ENCODE data around the gene LDHAL6A. TPM values are rescaled to one million over a fixed set of nuclear protein-coding genes. Genes with fewer than 3 reads are reported as not detected.

The LDHAL6A gene
- total and polyA plus RNA-seq, 4 donors: not detected

- 1% methylated on average over 8 of the region's 8 CpGs for WGBS, 2 donors
- Histone ChIP-seq H3K27ac (ENCODE audit: low read depth in 1 of 2, low read length in 2 of 2) (peak overlapping the region; percentile 45 to 87), H3K4me1 (ENCODE audit: control insufficient read depth in 1 of 2, insufficient read depth in 2 of 2, low read length in 2 of 2) (no peaks in the 10 kb centered on the region), H3K4me3 (ENCODE audit: low read length in 2 of 2) (peak overlapping the region; percentile 88 to 94), H3K36me3 (ENCODE audit: control insufficient read depth in 1 of 2, insufficient read depth in 2 of 2, low read length in 1 of 2) (no peaks in the 10 kb centered on the region), H3K27me3 (ENCODE audit: control insufficient read depth in 1 of 2, insufficient read depth in 2 of 2, low read length in 1 of 2) (no peaks in the 10 kb centered on the region), H3K9me3 (ENCODE audit: control insufficient read depth, low read length) (no peaks in the 10 kb centered on the region)
- intact Hi-C loops (cut with DNase I): loop anchor here in 1 of 2 donors (5.0 kb wide), 1 partner anchor 129 kb away; no protein-coding TSS in a partner anchor
- DNase-seq: no peak
- ATAC-seq (ENCODE audit: low FRiP score): no peak
Observed at GRCh38 chr11:18526130-18526520, 70.5 kb downstream of the LDHAL6A start.

DNA sequence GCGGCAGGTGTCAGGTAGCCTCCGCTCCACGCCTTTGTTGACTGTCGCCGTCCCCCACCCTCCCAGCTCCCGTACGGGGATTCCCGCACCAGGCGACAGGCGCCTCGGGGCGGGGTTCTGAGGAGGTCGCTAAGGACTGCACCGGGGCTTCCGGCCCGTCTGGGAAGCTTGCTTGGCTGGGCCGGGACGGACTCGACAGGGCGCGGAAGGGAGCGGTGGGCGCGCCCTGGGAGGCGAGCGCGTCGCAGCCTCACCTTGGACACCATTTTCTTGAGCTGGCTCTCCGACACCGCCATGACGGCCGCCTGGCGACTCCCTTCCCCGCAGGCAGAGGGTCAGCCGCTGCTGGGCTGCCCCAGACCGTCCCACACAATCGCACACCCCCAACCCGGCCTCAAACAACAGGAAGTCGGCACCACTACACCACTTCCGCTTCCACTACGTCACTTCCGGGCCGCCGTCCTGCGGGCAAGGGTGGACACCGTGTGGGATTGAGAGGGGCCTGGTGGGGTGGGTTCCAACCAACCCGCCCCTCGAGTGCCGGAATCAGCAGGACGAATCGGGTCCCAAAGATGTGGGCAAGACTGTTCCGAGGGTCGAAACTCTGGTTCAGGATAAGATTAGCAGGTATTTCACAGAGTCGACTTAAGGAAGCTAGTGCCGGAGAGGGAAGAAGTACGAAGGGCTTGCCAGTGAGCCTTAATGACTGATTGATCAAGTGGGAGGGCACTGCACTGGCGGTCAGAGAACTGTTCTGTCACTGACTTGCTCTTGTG, 71.1 kb downstream of the LDHAL6A start, which contains the start of gene TSG101:
Gene TSG101, minus strand, starts transcription at position 422 of the 776 bp plus-strand sequence. Its CDS starts 126 bp downstream, at position 296.
- peak; percentile 97 to 99 for DNase-seq
- intact Hi-C loops (cut with DNase I): loop anchor here in 1 of 2 donors (5.0 kb wide), 1 partner anchor 129 kb away; no protein-coding TSS in a partner anchor

GRCh38 chr11:18527512-18527911, 71.9 kb downstream of the LDHAL6A start:
- Histone ChIP-seq H3K27me3 (ENCODE audit: control insufficient read depth in 1 of 2, insufficient read depth in 2 of 2, low read length in 1 of 2) (no peaks in the 10 kb centered on the region), H3K9me3 (ENCODE audit: control insufficient read depth, low read length) (no peaks in the 10 kb centered on the region), H3K4me3 (ENCODE audit: low read length in 2 of 2) (peak overlapping the region; percentile 86 to 94), H3K27ac (ENCODE audit: low read depth in 1 of 2, low read length in 2 of 2) (peak overlapping the region; percentile 45 to 73), H3K4me1 (ENCODE audit: control insufficient read depth in 1 of 2, insufficient read depth in 2 of 2, low read length in 2 of 2) (no peaks in the 10 kb centered on the region), H3K36me3 (ENCODE audit: control insufficient read depth in 1 of 2, insufficient read depth in 2 of 2, low read length in 1 of 2) (no peaks in the 10 kb centered on the region)
- ATAC-seq (ENCODE audit: low FRiP score): no peak
- 38 to 40% methylated on average over 5 of the region's 5 CpGs for WGBS, 2 donors
- intact Hi-C loops (cut with DNase I): loop anchor here in 1 of 2 donors (5.0 kb wide), 1 partner anchor 130 kb away; no protein-coding TSS in a partner anchor
- DNase-seq: no peak

More for the DNA sequence above, 71.1 kb downstream of the LDHAL6A start, which contains the start of gene TSG101:
- Histone ChIP-seq H3K4me3 (ENCODE audit: low read length in 2 of 2) (peak within 1 kb of the TSS; percentile 88 to 94), H3K36me3 (ENCODE audit: control insufficient read depth in 1 of 2, insufficient read depth in 2 of 2, low read length in 1 of 2) (no peaks in the 10 kb centered on the region), H3K27me3 (ENCODE audit: control insufficient read depth in 1 of 2, insufficient read depth in 2 of 2, low read length in 1 of 2) (no peaks in the 10 kb centered on the region), H3K4me1 (ENCODE audit: control insufficient read depth in 1 of 2, insufficient read depth in 2 of 2, low read length in 2 of 2) (no peaks in the 10 kb centered on the region), H3K27ac (ENCODE audit: low read depth in 1 of 2, low read length in 2 of 2) (peak within 1 kb of the TSS; percentile 45 to 87), H3K9me3 (ENCODE audit: control insufficient read depth, low read length) (no peaks in the 10 kb centered on the region)
- peak; percentile 99 for ATAC-seq (ENCODE audit: low FRiP score)
- 0% methylated on average over 54 to 57 of the region's 57 CpGs for WGBS, 2 donors

Other genes with a start within 250 kb of the LDHAL6A start
- under 1 TPM in 1 of 2 donors, not detected in 1; 0.84 TPM for gene SAA4, start 219.1 kb upstream of the LDHAL6A start, total RNA-seq
- gene SAA4, start 219.1 kb upstream of the LDHAL6A start, polyA plus RNA-seq: 1 to 10 TPM in 1 of 2 donors, not detected in 1; 2.1 TPM
- gene SAA2, start 207.2 kb upstream of the LDHAL6A start, total RNA-seq: 10 to 100 TPM; 21.8 to 26.3 TPM
- 1 to 10 TPM in 1 of 2 donors, not detected in 1; 1.3 TPM for gene SAA2, start 207.2 kb upstream of the LDHAL6A start, polyA plus RNA-seq
- gene SAA1, start 189.6 kb upstream of the LDHAL6A start, total RNA-seq: 100 to 1,000 TPM in 1 of 2 donors, 10 to 100 TPM in 1; 69.0 to 161 TPM
- 10 to 100 TPM in 1 of 2 donors, 1 to 10 TPM in 1; 6.5 to 12.3 TPM for gene SAA1, start 189.6 kb upstream of the LDHAL6A start, polyA plus RNA-seq
- gene HPS5, start 133.7 kb upstream of the LDHAL6A start, total RNA-seq: 10 to 100 TPM; 22.6 to 25.5 TPM
- 10 to 100 TPM; 12.2 to 22.5 TPM for gene HPS5, start 133.7 kb upstream of the LDHAL6A start, polyA plus RNA-seq
- 10 to 100 TPM; 39.3 to 53.3 TPM for gene GTF2H1, start 133.3 kb upstream of the LDHAL6A start, total RNA-seq
- 10 to 100 TPM; 35.6 to 38.2 TPM for gene GTF2H1, start 133.3 kb upstream of the LDHAL6A start, polyA plus RNA-seq
- gene LDHA, start 61.3 kb upstream of the LDHAL6A start, total RNA-seq: 100 to 1,000 TPM; 590 to 591 TPM
- 100 to 1,000 TPM; 539 to 584 TPM for gene LDHA, start 61.3 kb upstream of the LDHAL6A start, polyA plus RNA-seq
- gene LDHC, start 43.5 kb upstream of the LDHAL6A start, total RNA-seq: under 1 TPM in 1 of 2 donors, not detected in 1; 0.60 TPM
- under 1 TPM in 1 of 2 donors, not detected in 1; 0.56 TPM for gene LDHC, start 43.5 kb upstream of the LDHAL6A start, polyA plus RNA-seq
- gene TSG101, start 71.1 kb downstream of the LDHAL6A start, total RNA-seq: 10 to 100 TPM; 37.2 to 40.3 TPM
- gene TSG101, start 71.1 kb downstream of the LDHAL6A start, polyA plus RNA-seq: 10 to 100 TPM; 46.0 to 53.2 TPM
- 10 to 100 TPM; 22.4 to 25.2 TPM for gene UEVLD, start 132.9 kb downstream of the LDHAL6A start, total RNA-seq
- 10 to 100 TPM; 11.4 to 18.7 TPM for gene UEVLD, start 132.9 kb downstream of the LDHAL6A start, polyA plus RNA-seq
- 1 to 10 TPM; 1.8 to 6.6 TPM for gene MISFA, start 143.9 kb downstream of the LDHAL6A start, total RNA-seq
- gene MISFA, start 143.9 kb downstream of the LDHAL6A start, polyA plus RNA-seq: under 1 TPM in 1 of 2 donors, not detected in 1; 0.95 TPM
- gene SPTY2D1, start 178.5 kb downstream of the LDHAL6A start, total RNA-seq: 10 to 100 TPM; 16.9 to 19.9 TPM
- 1 to 10 TPM; 3.9 to 6.1 TPM for gene SPTY2D1, start 178.5 kb downstream of the LDHAL6A start, polyA plus RNA-seq
- gene TMEM86A, start 242.9 kb downstream of the LDHAL6A start, total RNA-seq: 1 to 10 TPM; 4.4 to 8.4 TPM
- gene TMEM86A, start 242.9 kb downstream of the LDHAL6A start, polyA plus RNA-seq: 1 to 10 TPM; 1.1 to 2.0 TPM